ENCODE measurements around the gene P2RY2.

DNA sequence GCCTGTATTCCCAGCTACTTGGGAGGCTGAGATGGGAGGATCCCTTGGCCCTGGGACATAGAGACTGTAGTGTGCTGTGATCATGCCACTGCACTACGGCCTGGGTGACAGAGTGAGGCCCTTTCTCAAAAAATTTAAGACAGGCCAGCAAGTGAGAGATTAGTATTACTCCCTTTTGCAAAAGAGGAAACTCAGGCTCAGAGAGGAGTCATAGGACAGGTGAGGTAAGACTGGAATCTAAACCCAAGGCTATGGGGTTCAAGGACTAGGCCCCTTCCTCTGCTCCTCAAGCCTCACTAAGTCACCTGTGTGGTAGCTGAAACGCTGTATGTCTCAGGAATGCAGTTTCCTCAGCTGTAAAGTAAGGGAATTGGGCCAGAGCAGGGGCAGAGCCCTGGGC lies 1.6 kb upstream of the P2RY2 start:
- no peak for TF ChIP-seq EZH2 (IDR thresholded peaks at IDR 0.05)
- TF ChIP-seq, protein P1, sequence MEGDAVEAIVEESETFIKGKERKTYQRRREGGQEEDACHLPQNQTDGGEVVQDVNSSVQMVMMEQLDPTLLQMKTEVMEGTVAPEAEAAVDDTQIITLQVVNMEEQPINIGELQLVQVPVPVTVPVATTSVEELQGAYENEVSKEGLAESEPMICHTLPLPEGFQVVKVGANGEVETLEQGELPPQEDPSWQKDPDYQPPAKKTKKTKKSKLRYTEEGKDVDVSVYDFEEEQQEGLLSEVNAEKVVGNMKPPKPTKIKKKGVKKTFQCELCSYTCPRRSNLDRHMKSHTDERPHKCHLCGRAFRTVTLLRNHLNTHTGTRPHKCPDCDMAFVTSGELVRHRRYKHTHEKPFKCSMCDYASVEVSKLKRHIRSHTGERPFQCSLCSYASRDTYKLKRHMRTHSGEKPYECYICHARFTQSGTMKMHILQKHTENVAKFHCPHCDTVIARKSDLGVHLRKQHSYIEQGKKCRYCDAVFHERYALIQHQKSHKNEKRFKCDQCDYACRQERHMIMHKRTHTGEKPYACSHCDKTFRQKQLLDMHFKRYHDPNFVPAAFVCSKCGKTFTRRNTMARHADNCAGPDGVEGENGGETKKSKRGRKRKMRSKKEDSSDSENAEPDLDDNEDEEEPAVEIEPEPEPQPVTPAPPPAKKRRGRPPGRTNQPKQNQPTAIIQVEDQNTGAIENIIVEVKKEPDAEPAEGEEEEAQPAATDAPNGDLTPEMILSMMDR (IDR thresholded peaks at IDR 0.05), result no peak

All from neural progenitor cell (in vitro differentiated cells).